HepG2 (cell line): ENCODE data around the gene ANXA2. TPM values are rescaled to one million over a fixed set of nuclear protein-coding genes. Genes with fewer than 3 reads are reported as not detected.

ENCODE experiments used
- ATAC-seq: fragments of 200-7000 bp; cut with Tn5 transposase; 3 replicates; pipeline ENCODE4 v1.9.1; 2020; ENCODE audit warnings: mild to moderate bottlenecking, moderate library complexity
- BruUV-seq: library from RNA; stranded (reverse); fragments of 400-500 nt; replicated peaks from 2 replicates; lab custom pipeline; 2021; lab: Mats Ljungman, UMichigan
- CTCF ChIA-PET: fragments of 300-600 bp; formaldehyde crosslinking; extraction: SDS; loops from one replicate; lab custom pipeline; 2021; ENCODE audit warnings: low total read pairs, inconsistent platforms, low intra/inter-chr PET ratio; lab: Yijun Ruan, JAX
- POLR2A ChIA-PET: fragments of 350-600 bp; sonication (Branson Sonifier 250); formaldehyde crosslinking; loops from one replicate; lab custom pipeline; 2020; ENCODE audit warnings: antibody characterized with exemption, inconsistent platforms; lab: Yijun Ruan, JAX
- DNase-seq: peaks from one replicate; pipeline ENCODE4 v3.0.0-alpha.2; 2015; ENCODE audit warnings: low spot score
- FAIRE-seq: peaks from 3 replicates; lab custom pipeline; 2011; peaks lifted over from hg19 to GRCh38; lab: Jason Lieb, UNC
- H2AFZ ChIP-seq: one replicate; pipeline ENCODE4 v1.6.1; 2011; ENCODE audit warnings: low read length, inconsistent platforms
- H3K27ac ChIP-seq: fragments of 300-600 bp; 3 replicates; pipeline ENCODE4 v1.8.0; 2011; ENCODE audit warnings: mixed run types, mild to moderate bottlenecking, mixed read lengths, low read length, inconsistent platforms; ENCODE audit not compliant: insufficient read depth; ENCODE audit errors: extremely low read length
- H3K27me3 ChIP-seq, 2 experiments: fragments of 200-600 bp in 1 of 2; 2 replicates in 1 of 2; 3 replicates in 1 of 2; pipeline versions ENCODE4 v1.6.0 to v1.8.0; 2011; ENCODE audit warnings: low read length in 2 of 2, mild to moderate bottlenecking in 2 of 2, moderate library complexity in 2 of 2, inconsistent platforms in 1 of 2; ENCODE audit not compliant: insufficient read depth in 2 of 2, control insufficient read depth in 1 of 2
- H3K36me3 ChIP-seq, 2 experiments: fragments of 200-600 bp in 1 of 2; replicated peaks in 1 of 2; 2 replicates in 1 of 2; 3 replicates in 1 of 2; pipeline versions ENCODE4 v1.5.1 to v1.8.0; 2011; ENCODE audit warnings: low read length in 2 of 2, inconsistent platforms in 1 of 2; ENCODE audit not compliant: insufficient read depth in 2 of 2, control insufficient read depth in 1 of 2
- H3K4me1 ChIP-seq: 2 replicates; pipeline ENCODE4 v1.5.1; 2012; ENCODE audit warnings: low read length, inconsistent platforms; ENCODE audit not compliant: insufficient read depth
- H3K4me2 ChIP-seq: 2 replicates; pipeline ENCODE4 v1.6.0; 2011; ENCODE audit warnings: low read depth, low read length, inconsistent platforms
- H3K4me3 ChIP-seq, 3 experiments: fragments of 200-600 bp in 1 of 3; sonication (generic), shearing (Covaris generic) in 1 of 3; replicated peaks in 1 of 3; 2 replicates each; pipeline ENCODE4 v1.5.1; 2011 to 2016; ENCODE audit warnings: low read length in 3 of 3, inconsistent platforms in 2 of 3, low read depth in 2 of 3, mild to moderate bottlenecking in 2 of 3, control low read depth in 1 of 3, mixed read lengths in 1 of 3; ENCODE audit not compliant: insufficient read depth in 1 of 3
- H3K79me2 ChIP-seq: one replicate; pipeline ENCODE4 v1.6.1; 2011; ENCODE audit warnings: low read length, inconsistent platforms; ENCODE audit not compliant: insufficient read depth
- H3K9ac ChIP-seq: 2 replicates; pipeline ENCODE4 v1.6.0; 2011; ENCODE audit warnings: mild to moderate bottlenecking, low read depth, low read length, inconsistent platforms; ENCODE audit not compliant: insufficient read depth
- H3K9me3 ChIP-seq: 2 replicates; pipeline ENCODE4 v1.5.1; 2012; ENCODE audit warnings: mild to moderate bottlenecking, low read length
- H4K20me1 ChIP-seq: 2 replicates; pipeline ENCODE4 v1.6.0; 2011; ENCODE audit warnings: inconsistent platforms, mild to moderate bottlenecking, low read length, moderate library complexity; ENCODE audit not compliant: insufficient read depth
- FOXA3 ChIP-seq: IDR thresholded peaks from 2 replicates; pipeline ENCODE4 v1.6.1; 2016; ENCODE audit warnings: missing genetic modification reagents, missing compliant biosample characterization
- FOXO4 ChIP-seq: sonication (generic); formaldehyde crosslinking; conservative IDR thresholded peaks from 2 replicates; pipeline ENCODE4 v1.8.1; 2023; ENCODE audit warnings: missing genetic modification reagents
- SNAPC2 ChIP-seq: sonication (generic); formaldehyde crosslinking; IDR thresholded peaks from 2 replicates; pipeline ENCODE4 v1.8.1; 2022; ENCODE audit warnings: mild to moderate bottlenecking, missing genetic modification reagents
- SPEN ChIP-seq: sonication (generic); formaldehyde crosslinking; IDR thresholded peaks from 2 replicates; pipeline ENCODE4 v1.5.1; 2020; ENCODE audit warnings: low read depth, mild to moderate bottlenecking, missing genetic modification reagents
- SRSF1 ChIP-seq: fragments of 200-400 bp; formaldehyde crosslinking; optimal IDR thresholded peaks from 2 replicates; pipeline ENCODE3; 2017; ENCODE audit warnings: mild to moderate bottlenecking, low read depth, low read length, moderate library complexity
- YEATS4 ChIP-seq: sonication (generic); formaldehyde crosslinking; IDR thresholded peaks from 2 replicates; pipeline ENCODE4 v1.4.0; 2020; ENCODE audit warnings: missing genetic modification reagents, borderline replicate concordance
- ZFP82 ChIP-seq: sonication (generic); formaldehyde crosslinking; IDR thresholded peaks from 2 replicates; pipeline ENCODE4 v1.5.1; 2020; ENCODE audit warnings: mild to moderate bottlenecking, missing genetic modification reagents, borderline replicate concordance
- ZNF367 ChIP-seq: sonication (generic); formaldehyde crosslinking; IDR thresholded peaks from 2 replicates; pipeline ENCODE4 v1.4.0; 2020; ENCODE audit warnings: missing genetic modification reagents, borderline replicate concordance
- ZNF383 ChIP-seq: sonication (generic); formaldehyde crosslinking; IDR thresholded peaks from 2 replicates; pipeline ENCODE4 v1.4.0; 2020; ENCODE audit warnings: missing genetic modification reagents, mild to moderate bottlenecking, borderline replicate concordance
- ZNF432 ChIP-seq: sonication (generic); formaldehyde crosslinking; IDR thresholded peaks from 2 replicates; pipeline ENCODE4 v1.5.0; 2020; ENCODE audit warnings: missing genetic modification reagents, mild to moderate bottlenecking, borderline replicate concordance
- ZNF644 ChIP-seq: IDR thresholded peaks from 2 replicates; pipeline ENCODE4 v1.6.1; 2016; ENCODE audit warnings: low read depth
- ZNF691 ChIP-seq: sonication (generic); formaldehyde crosslinking; IDR thresholded peaks from 2 replicates; pipeline ENCODE4 v1.4.0; 2020; ENCODE audit warnings: missing genetic modification reagents, low read depth, mild to moderate bottlenecking, borderline replicate concordance
- ZXDC ChIP-seq: sonication (generic); formaldehyde crosslinking; IDR thresholded peaks from 2 replicates; pipeline ENCODE4 v1.5.0; 2020; ENCODE audit warnings: mild to moderate bottlenecking, missing genetic modification reagents
- WGBS: methylation state at CpG from one replicate; pipeline ENCODE4 v1.1.6; 2017; ENCODE audit warnings: low lambda C conversion rate; 5-methylcytosine and 5-hydroxymethylcytosine counted together
- in situ Hi-C: cut with HindIII; loops from 2 replicates; pipeline ENCODE4 v1.10.0; 2017; ENCODE audit warnings: low pct_unique_long_range_greater_than_20kb; ENCODE audit not compliant: extremely low pct_ligation_motif_present
- intact Hi-C: fragments of 100-400 bp; cut with micrococcal nuclease; formaldehyde crosslinking; loops from one replicate; pipeline ENCODE4 v1.10.0; 2022; ENCODE audit not compliant: unreplicated experiment
- polyA plus RNA-seq, 8 experiments: library from polyadenylated mRNA; depleted of rRNA in 3 of 8; stranded (reverse) in 7 of 8; unstranded in 1 of 8; fragments of >200 nt; fragmentation: Illumina TruSeq in 4 of 8; extraction: Trizol in 4 of 8; gene quantifications; 2 replicates each; pipeline versions ENCODE4 v1.2.1 to v1.2.3, GENCODE V29; 2011 to 2016; ENCODE audit warnings: low read depth in 4 of 8, missing spikeins in 1 of 8, mixed read lengths in 1 of 8; ENCODE audit not compliant: insufficient read depth in 1 of 8
- total RNA-seq, 5 experiments: library from RNA; depleted of rRNA; stranded (reverse); fragments of >200 nt; fragmentation: Illumina TruSeq; extraction: Trizol; gene quantifications; 2 replicates each; pipeline ENCODE4 v1.2.3, GENCODE V29; 2016; ENCODE audit warnings: low read depth in 1 of 5

Gene ANXA2
- total and polyA plus RNA-seq, 2 of the 13 experiments (the other 11 are each of a cell fraction or from before 2014, with no cell fraction given), result 196 to 613 TPM

- ATAC-seq, result no peak
- H3K36me3 ChIP-seq, result peaks cover 40 to 90% of the 10 kb centered on the region in 2 experiments
- ChIA-PET POLR2A (no interaction called here), CTCF (no interaction called here)
- H3K4me3 ChIP-seq, result no peak overlapping the region
- no peaks in the 10 kb centered on the region for H3K9me3 ChIP-seq
- H3K4me1 ChIP-seq, result no peaks in the 10 kb centered on the region
- intact Hi-C loops (loop anchor here (5.0 kb wide), 1 partner anchor 150 kb away; no protein-coding TSS in a partner anchor), in situ Hi-C loops (no loop called here)
- no TSS peak for BruUV-seq
- FAIRE-seq, result no peak
- 98% methylated on average over 4 of the region's 4 CpGs for WGBS
- no peak overlapping the region for H3K4me2 ChIP-seq
- no peak overlapping the region for H3K9ac ChIP-seq
- H3K27me3 ChIP-seq, result no peaks in the 10 kb centered on the region
- H2AFZ ChIP-seq, result no peak overlapping the region
- DNase-seq, result no peak
- H3K27ac ChIP-seq, result no peak overlapping the region
- no peak for TF ChIP-seq SRSF1
- no peak for TF ChIP-seq SNAPC2 (CRISPR knock-in tag)
- no peak for TF ChIP-seq YEATS4 (CRISPR knock-in tag)
- TF ChIP-seq, all 625 proteins: peak for 0
- Histone ChIP-seq H3K79me2 (no peaks in the 10 kb centered on the region), H4K20me1 (no peaks in the 10 kb centered on the region; the same call in 1 of the 2 replicates)
Measured at GRCh38 chr15:60356832-60357231, 41.0 kb downstream of the ANXA2 start.

GRCh38 chr15:60355148-60355857 is 42.5 kb downstream of the ANXA2 start:
- Histone ChIP-seq H2AFZ (no peak overlapping the region), H4K20me1 (no peaks in the 10 kb centered on the region; the same call in 1 of the 2 replicates), H3K9me3 (no peaks in the 10 kb centered on the region), H3K4me2 (no peak overlapping the region), H3K27ac (no peak overlapping the region), H3K9ac (no peak overlapping the region), H3K4me3 (no peak overlapping the region), H3K27me3 (no peaks in the 10 kb centered on the region), H3K79me2 (no peaks in the 10 kb centered on the region), H3K36me3 (peaks cover 45 to 90% of the 10 kb centered on the region in 2 experiments), H3K4me1 (no peaks in the 10 kb centered on the region)
- intact Hi-C loops (loop anchor here (5.0 kb wide), 1 partner anchor 152 kb away; no protein-coding TSS in a partner anchor), in situ Hi-C loops (no loop called here)
- no peak for FAIRE-seq
- DNase-seq, result no peak
- ATAC-seq, result no peak
- BruUV-seq, result no TSS peak
- CTCF ChIA-PET, result no interaction called here
- WGBS, result 95% methylated on average over 10 of the region's 10 CpGs
- POLR2A ChIA-PET, result no interaction called here
- TF ChIP-seq ZXDC (no peak), ZFP82 (CRISPR knock-in tag) (no peak), ZNF367 (CRISPR knock-in tag) (no peak), FOXA3 (CRISPR knock-in tag) (no peak), ZNF432 (CRISPR knock-in tag) (no peak), ZNF691 (CRISPR knock-in tag) (no peak), ZNF383 (CRISPR knock-in tag) (no peak), FOXO4 (CRISPR knock-in tag) (no peak), SPEN (CRISPR knock-in tag) (no peak), ZNF644 (CRISPR knock-in tag) (no peak)
